Limb (tissue), 2 donors: ENCODE measurements around the gene IFNA7.
A peak's percentile ranks its signal among the peaks of the same experiment; 100 is the strongest.
"Not testable (repeated sequence)": the region's sequence is repeated elsewhere in the genome, so short reads cannot be mapped to it uniquely, and the experiment has no call there.

Experiments used
- DNase-seq, 2 donors: peaks; one replicate each; pipeline ENCODE4 v3.0.0-alpha.2; 2016; ENCODE audit errors: extremely low spot score in 2 of 2

Gene IFNA7

DNA sequence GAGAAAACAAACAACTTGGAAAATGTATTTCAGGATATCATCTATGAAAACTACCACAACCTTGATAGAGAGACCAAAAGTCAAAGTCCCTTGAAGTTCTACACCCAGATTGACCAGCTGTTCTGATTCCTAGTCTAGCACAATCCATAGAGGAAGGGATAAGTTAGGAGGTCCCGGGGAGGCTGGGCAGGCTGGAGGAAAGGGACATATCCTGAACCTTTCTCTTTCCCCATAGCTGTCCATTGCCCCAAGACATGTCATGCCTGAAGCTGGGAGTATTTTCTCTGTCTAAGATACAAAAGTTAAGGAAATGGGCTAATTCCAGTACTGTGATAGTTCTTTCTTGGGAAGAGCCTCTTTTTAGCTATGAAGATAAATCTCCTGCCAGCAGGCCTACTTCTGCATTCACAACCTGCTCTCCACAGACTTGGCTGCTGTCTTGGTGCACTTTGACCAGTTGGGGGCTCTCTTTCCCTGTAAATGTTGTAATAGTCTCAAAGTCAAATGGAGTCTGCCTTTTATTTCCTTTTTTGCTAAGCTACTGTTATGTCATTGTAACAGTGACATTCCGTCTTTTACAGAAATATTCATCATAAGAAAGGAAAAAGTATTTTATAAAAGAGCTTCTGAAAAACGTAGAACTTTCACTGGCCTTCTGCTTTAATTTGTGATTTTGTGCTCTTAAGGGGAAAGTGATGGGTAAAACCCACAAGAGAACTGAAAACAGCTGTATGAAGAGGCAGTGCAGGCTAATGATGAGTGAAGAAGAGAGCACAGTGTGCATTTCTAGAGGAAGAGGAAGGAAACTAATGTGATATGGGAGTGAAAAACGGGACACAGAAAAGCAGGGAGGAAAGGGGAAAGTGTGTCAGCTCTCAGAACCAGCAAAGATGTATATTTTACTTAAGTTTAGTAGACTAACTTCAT is 18.9 kb downstream of the IFNA7 start:
- DNase-seq, result not testable (repeated sequence)

DNA sequence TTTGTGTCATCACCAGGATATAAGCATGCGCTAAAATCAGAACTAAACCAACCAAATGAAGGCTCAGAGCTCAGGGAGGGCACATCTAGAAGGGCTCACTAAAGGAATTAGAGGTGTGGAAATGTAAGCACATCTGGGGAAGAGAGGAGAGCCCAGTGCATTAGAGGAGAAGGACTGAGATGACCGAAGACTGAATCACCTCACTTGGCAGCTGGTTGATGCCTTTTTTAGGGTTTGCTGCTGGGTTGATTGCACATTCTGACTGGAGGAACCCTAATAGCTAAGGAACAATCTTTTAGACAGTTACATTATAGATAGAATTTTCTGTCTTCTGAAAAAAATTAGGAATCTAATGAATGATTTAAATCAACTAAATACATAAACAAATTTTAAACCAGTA is 27.3 kb downstream of the IFNA7 start:
- DNase-seq, result no peak

DNA sequence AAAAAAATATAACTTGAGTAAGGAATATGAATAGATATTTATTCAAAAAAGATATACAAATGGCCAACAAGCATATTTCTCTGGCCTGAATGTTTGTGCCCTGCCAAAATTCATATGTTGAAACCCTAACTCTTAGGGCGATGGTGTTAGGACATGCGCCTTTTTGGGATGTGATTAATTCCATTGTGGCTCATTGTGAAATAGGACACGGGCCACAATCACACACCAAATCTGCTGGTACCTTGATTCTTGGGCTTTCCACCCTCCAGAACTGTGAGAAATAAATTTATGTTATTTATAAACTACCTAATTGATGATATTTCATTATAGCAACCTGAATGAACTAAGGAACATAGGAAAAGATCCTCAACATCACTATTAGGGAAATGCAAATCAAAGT is 29.8 kb downstream of the IFNA7 start:
- no peak for DNase-seq

DNA sequence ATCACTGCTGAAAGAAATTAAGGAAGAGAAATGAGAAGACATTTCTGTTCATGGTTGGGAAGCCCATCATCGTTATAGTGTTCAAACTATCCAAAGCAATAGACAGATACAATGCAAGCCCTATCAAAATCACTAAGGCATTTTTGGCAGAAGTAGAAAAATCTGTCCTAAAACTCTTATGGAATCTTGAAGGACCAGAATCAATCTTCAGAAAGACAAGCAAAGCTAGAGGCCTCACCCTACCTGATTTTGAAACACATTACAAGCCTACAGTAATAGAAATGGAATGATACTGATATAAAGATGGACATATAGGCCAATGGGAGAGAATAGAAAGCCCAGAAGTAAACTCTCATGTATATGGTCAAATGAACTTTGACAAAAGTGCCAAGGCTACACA is 30.7 kb downstream of the IFNA7 start:
- DNase-seq, result no peak

DNA sequence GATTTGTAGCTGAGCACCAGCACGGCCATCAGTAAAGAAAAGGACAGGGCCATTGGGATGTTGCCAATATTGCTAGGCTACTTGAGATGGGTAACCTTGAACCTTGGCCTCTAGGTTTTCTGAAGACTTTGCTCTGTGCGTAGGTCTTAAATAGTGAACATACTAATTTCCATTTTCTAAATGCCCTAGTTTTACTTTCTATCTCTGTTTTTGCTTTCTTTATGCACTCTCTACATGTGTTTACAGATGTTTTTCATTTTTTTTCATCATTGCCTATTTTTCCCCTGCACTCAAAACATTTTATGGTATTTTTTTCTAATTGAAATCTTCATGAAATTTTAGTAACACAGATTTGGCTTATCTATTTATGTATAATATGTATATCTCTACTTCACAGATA is 35.4 kb downstream of the IFNA7 start, which contains the start of gene IFNA21:
Gene IFNA21 (minus strand): TSS at position 101 of the 400 bp plus-strand sequence. CDS start 48 bp downstream, at position 53.
- not testable (repeated sequence) for DNase-seq

DNA sequence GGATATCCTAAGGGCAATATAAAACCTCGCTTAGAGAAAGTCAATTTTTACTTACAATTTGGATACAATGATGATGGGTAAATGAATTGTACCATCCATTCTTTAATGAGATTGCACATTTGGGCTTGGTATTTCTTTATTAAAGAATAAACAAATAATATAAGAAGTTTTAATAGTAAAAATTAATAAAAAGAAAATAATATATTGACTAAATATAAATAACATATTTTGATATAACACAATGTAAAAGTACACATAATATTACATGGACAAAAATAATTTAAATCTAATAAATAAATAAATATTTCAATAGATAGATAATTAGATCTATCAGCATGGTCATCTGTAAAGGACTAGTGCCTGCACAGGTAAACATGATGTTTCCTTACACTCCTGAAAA is 36.5 kb downstream of the IFNA7 start:
- no peak for DNase-seq

DNA sequence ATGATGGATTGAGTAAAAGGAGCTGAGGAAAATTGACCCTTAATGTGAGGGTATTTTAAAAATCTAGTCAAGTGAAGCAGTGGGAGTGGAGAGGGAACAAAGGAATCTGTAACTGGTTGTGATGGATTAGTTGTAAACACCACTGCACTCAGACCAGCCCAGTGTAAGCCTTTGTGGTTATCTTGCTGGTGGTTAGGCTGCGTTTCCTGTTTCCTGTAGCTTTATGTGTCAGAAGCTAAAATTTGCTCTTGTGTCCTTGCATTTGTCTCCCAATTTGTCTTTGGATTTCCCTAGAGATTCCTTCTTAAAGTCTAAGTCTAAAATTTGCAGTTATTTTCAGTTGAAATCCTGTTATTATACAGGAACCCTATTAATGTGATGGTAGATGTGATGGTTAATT is 41.8 kb downstream of the IFNA7 start:
- DNase-seq, result no peak

DNA sequence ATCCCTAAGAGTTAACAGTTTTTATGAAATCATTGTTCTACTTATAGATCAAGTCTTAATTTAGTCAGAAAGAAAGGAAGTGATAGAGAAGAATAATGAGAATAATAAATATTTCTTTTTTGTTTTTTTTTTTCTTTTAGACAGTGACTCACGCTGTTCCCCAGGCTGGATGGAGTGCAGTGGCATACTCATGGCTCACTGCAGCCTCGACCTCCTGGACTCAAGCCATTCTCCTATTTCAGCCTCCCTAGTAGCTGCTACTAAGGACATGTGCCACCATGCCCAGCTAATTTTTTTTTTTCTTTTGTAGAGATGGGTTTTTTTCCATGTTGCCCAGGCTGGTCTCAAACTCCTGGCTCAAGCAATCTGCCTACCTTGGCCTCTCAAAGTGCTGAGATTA is 46.5 kb downstream of the IFNA7 start:
- DNase-seq, result no peak

DNA sequence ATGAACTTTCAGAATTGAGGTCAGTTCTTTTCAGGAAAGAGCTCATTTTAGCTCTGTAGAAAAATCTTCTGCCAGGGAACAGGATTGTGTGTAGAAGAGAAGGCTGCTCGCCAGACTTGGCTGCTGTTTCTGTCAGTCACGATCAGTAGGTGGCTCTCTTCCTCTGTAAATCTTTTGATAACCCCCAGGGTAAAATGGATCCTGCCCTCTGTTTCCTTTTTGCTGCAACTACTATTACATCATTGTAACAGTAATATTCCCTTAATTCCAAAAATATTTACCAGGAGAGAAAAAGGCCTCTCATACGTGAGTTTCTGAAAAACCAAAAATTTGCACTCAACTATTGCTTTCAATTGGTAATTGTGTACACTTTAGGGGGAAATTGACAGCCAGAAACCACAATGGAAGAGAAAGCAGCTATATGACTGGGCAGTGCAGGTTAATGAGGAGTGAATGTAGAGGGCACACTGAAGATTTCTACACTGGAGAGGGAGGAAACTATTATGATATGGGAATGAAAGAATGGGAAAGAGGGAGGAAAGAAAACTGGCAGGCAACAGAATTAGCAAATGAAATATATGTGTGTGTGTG is 47.9 kb downstream of the IFNA7 start:
- DNase-seq, result peak in 1 of 2 donors; percentile 7

DNA sequence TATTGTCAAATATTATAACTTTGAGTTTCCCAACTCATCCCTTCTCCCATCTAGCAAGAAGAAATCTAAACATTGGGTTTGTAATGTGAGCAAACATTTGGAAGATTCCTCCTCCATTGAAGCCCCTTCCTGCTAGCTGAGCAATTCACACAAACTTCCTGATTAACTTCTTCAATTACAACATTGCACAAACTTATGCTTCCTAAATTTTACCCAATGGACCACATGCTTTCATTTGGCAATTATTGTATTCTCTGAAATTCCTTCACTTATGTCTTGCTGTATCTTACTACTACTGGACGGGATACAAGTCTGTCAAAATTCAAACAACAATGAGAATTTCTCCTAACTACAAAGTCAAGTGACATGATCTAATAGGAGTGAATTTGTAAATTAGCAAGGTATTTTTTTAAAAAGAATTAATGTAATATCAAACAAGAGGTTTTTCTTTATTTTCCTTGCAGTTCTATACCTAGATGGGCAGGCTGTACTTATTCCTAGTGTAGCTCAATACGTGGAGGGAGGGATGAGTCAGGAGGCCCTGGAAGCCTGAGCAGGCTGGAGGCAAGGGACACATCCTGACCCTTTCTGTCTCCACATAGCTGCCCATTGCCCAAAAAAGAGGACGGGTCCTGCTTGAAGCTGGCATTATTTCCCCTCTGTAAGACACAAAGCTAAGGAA is 48.5 kb downstream of the IFNA7 start:
- DNase-seq, result no peak
